Measurements from ENCODE around the gene NDUFA8. TPM values are rescaled to one million over a fixed set of nuclear protein-coding genes. Genes with fewer than 3 reads are reported as not detected.

Gene NDUFA8
- total RNA-seq, 3 donors from 2014 or later, result 66.9 to 85.0 (median 69.1) TPM

DNA sequence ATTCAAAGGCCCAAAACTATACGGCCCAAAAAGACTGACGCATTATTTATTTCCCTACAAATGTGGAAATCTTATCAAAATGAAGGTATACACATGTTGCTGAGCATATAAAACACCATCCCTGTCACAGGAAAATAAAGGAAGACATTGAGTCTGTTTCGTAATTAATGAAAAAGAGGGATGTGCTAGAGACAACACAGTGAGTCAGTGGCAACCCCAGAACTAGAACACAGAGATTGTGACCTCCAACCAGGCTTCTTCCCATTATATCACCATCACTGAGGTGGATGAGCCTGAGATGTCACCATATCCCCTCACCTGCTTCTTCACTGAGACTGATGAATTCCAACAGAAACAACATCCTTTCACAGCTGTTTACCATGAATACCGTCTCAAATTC is 3.8 kb downstream of the NDUFA8 start:
- Histone ChIP-seq H3K36me3 (ENCODE audit: low read depth) (no peaks in the 10 kb centered on the region), H3K9me3 (no peaks in the 10 kb centered on the region), H3K4me1 (ENCODE audit: low read depth) (peaks cover 6% of the 10 kb centered on the region), H3K4me3 (no peak overlapping the region)
- intact Hi-C loops (cut with DNase I, micrococcal nuclease), result no loop called here
- ATAC-seq (no peak), DNase-seq (no peak)
- TF ChIP-seq, protein P1, sequence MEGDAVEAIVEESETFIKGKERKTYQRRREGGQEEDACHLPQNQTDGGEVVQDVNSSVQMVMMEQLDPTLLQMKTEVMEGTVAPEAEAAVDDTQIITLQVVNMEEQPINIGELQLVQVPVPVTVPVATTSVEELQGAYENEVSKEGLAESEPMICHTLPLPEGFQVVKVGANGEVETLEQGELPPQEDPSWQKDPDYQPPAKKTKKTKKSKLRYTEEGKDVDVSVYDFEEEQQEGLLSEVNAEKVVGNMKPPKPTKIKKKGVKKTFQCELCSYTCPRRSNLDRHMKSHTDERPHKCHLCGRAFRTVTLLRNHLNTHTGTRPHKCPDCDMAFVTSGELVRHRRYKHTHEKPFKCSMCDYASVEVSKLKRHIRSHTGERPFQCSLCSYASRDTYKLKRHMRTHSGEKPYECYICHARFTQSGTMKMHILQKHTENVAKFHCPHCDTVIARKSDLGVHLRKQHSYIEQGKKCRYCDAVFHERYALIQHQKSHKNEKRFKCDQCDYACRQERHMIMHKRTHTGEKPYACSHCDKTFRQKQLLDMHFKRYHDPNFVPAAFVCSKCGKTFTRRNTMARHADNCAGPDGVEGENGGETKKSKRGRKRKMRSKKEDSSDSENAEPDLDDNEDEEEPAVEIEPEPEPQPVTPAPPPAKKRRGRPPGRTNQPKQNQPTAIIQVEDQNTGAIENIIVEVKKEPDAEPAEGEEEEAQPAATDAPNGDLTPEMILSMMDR (IDR thresholded peaks at IDR 0.05), result no peak

DNA sequence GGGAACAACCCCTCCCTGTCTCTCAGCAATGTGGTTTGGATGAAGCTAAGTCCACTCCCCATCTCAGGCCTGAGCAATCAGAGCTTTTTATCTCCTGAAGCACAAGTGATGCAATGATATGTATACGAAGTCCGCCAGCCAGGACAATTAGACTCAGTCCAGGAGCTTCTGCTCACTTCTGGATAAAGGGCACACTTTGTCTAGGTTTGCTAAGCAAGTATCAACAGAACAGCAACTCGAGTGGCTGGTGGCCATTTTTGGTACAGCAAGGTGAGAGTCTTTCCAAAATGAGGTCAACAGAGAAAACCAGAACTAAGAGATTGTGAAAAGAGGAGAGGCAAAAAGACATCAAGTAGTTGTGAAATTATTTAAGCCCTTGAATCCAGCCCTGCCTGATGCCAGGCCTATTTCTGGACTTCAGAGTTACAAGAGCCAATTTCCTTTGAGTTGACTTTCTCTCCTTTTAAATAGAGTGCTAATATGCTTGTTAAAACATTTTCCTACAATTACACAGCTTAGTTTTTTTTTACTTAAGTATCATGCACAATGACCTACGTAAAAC is 8.2 kb downstream of the NDUFA8 start:
- no peak for ATAC-seq
- intact Hi-C loops (cut with DNase I, micrococcal nuclease), result no loop called here
- no peaks in the 10 kb centered on the region for H3K9me3 ChIP-seq

DNA sequence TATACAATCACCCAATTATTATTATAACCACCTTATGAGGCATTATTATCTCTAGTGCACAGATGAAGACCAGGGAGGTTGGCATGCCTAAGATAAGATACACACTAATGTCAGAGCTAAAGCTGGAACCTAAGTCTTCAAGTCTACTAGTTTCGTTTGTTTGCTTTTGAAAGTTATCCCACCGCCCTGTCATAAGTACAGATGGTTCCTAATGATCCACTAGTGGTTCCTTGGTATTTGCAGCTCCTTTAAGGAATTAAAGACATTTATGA is 14.1 kb downstream of the NDUFA8 start:
- H3K4me1 ChIP-seq (ENCODE audit: low read depth), result no peaks in the 10 kb centered on the region
- no peak for DNase-seq
- no peak for ATAC-seq
- intact Hi-C loops (cut with DNase I, micrococcal nuclease), result no loop called here
- H3K9me3 ChIP-seq, result no peaks in the 10 kb centered on the region
- no peak overlapping the region for H3K4me3 ChIP-seq
- H3K36me3 ChIP-seq (ENCODE audit: low read depth), result peaks cover 4% of the 10 kb centered on the region
- TF ChIP-seq, protein P1 (IDR thresholded peaks at IDR 0.05), result no peak

More for the DNA sequence above, 8.2 kb downstream of the NDUFA8 start:
- no peak overlapping the region for H3K4me3 ChIP-seq
- H3K36me3 ChIP-seq (ENCODE audit: low read depth), result peaks cover 4% of the 10 kb centered on the region
- TF ChIP-seq, protein P1 (IDR thresholded peaks at IDR 0.05), result no peak
- H3K4me1 ChIP-seq (ENCODE audit: low read depth), result no peaks in the 10 kb centered on the region
- DNase-seq, result no peak

DNA sequence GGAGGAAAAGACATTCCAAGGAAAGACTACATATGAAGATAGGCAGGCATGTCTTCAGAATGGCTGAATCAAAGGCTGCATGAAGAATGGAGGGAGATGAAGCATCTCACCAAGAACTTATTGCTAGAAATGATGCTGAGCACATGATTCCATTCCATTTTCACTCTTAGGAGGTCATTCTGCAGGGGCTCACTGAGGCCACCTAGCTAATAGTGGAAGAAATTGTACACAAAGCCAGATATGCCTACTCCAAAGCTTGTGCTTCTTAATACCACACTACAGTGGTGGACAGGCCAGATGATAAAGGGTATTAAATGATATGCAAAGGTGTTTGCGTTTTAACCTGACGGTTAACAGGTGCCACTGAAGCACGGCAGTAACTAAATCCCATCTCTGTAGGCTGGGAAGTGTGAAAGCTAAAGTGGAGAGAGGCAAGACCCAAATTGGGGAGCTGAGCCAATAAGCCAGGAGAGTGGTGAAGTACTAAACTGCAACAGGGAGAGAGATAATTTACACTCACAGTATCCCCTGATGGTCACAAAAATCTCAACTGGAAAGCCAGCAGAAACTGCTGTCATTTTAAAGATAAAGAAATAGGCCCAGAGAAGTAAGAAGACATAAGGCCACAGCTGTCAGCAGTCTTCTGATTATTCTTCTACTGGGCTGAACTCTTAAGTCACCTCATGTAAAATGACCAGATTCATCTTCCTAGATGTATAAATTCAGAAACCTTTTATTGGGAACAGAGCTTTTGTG is 14.6 kb downstream of the NDUFA8 start:
- ATAC-seq, result no peak
- H3K4me3 ChIP-seq, result no peak overlapping the region
- H3K9me3 ChIP-seq, result no peaks in the 10 kb centered on the region
- H3K4me1 ChIP-seq (ENCODE audit: low read depth), result no peaks in the 10 kb centered on the region
- intact Hi-C loops (cut with DNase I, micrococcal nuclease), result no loop called here
- no peak for DNase-seq
- peaks cover 4% of the 10 kb centered on the region for H3K36me3 ChIP-seq (ENCODE audit: low read depth)
- TF ChIP-seq, protein P1 (IDR thresholded peaks at IDR 0.05), result no peak

DNA sequence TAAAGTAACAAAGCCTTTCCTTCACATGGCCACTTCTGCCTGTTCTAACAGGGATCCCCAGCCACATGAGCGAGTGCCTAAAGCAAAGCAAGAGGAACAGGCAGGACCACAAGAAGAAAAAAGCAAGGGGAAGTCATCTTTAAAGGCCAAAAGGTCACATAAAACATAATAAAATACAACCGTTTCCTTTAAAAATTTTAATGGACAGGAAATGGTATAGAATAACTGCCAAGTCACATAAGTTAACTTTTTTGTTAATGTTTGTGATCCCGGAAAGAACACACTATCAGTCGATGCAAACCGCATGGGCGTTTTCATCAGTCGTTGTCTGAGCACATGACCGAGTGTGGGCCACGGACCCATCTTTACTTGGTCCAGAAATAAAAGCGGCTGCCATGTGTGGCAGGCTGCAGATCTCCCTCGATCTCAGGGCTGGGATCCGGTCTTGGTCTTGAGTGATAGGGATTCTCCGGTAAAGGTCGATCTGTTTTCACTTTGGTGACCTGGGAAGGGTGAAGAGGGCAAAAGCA is 15.6 kb downstream of the NDUFA8 start:
- Histone ChIP-seq H3K4me1 (ENCODE audit: low read depth) (no peaks in the 10 kb centered on the region), H3K36me3 (ENCODE audit: low read depth) (peaks cover 4% of the 10 kb centered on the region), H3K9me3 (no peaks in the 10 kb centered on the region), H3K4me3 (no peak overlapping the region)
- ATAC-seq (no peak), DNase-seq (no peak)
- intact Hi-C loops (cut with DNase I, micrococcal nuclease), result no loop called here
- TF ChIP-seq, protein P1 (IDR thresholded peaks at IDR 0.05), result no peak
